Right renal pelvis (tissue), 4 donors: Measurements from ENCODE around the gene PDE10A. TPM values are rescaled to one million over a fixed set of nuclear protein-coding genes. Genes with fewer than 3 reads are reported as not detected.
"Not testable (repeated sequence)": the region's sequence is repeated elsewhere in the genome, so short reads cannot be mapped to it uniquely, and the experiment has no call there.

ENCODE experiments used
- DNase-seq, 4 donors: peaks; one replicate each; pipeline ENCODE4 v3.0.0-alpha.2; 2013; ENCODE audit warnings: low read depth in 4 of 4, low spot score in 3 of 4, missing footprints in 1 of 4
- polyA plus RNA-seq, 4 donors: library from polyadenylated mRNA; unstranded; fragments of 120-200 nt; gene quantifications; one replicate each; pipeline ENCODE4 v1.2.1, GENCODE V29; 2013; ENCODE audit not compliant: insufficient read length in 4 of 4

Gene PDE10A
- polyA plus RNA-seq, 4 donors, result 20.2 to 24.2 (median 20.5) TPM

- no peak for DNase-seq
Measured at GRCh38 chr6:165566088-165566828, 96.8 kb downstream of the PDE10A start.

- no peak for DNase-seq
Measured at GRCh38 chr6:165562421-165563090, 100.5 kb downstream of the PDE10A start.

- no peak for DNase-seq
Measured at GRCh38 chr6:165559632-165560031, 103.4 kb downstream of the PDE10A start.

- not testable (repeated sequence) for DNase-seq
Measured at GRCh38 chr6:165558097-165558496, 104.9 kb downstream of the PDE10A start.

- no peak for DNase-seq
Measured at GRCh38 chr6:165557674-165558073, 105.4 kb downstream of the PDE10A start.

GRCh38 chr6:165556116-165556843 is 106.8 kb downstream of the PDE10A start:
- no peak for DNase-seq

GRCh38 chr6:165554644-165555043 is 108.4 kb downstream of the PDE10A start:
- not testable (repeated sequence) for DNase-seq

- DNase-seq, result no peak
Measured at GRCh38 chr6:165552248-165552736, 110.7 kb downstream of the PDE10A start.

- no peak for DNase-seq
Measured at GRCh38 chr6:165551828-165552227, 111.2 kb downstream of the PDE10A start.

- no peak for DNase-seq
Measured at GRCh38 chr6:165548450-165548849, 114.6 kb downstream of the PDE10A start.

- DNase-seq, result no peak
Measured at GRCh38 chr6:165545806-165546205, 117.2 kb downstream of the PDE10A start.

- no peak for DNase-seq
Measured at GRCh38 chr6:165543781-165544180, 119.3 kb downstream of the PDE10A start.

- no peak for DNase-seq
Measured at GRCh38 chr6:165536911-165537310, 126.1 kb downstream of the PDE10A start.

- DNase-seq, result no peak
Measured at GRCh38 chr6:165519316-165519715, 143.7 kb downstream of the PDE10A start.

GRCh38 chr6:165515963-165516624 is 146.9 kb downstream of the PDE10A start:
- no peak for DNase-seq

GRCh38 chr6:165514621-165515020 is 148.4 kb downstream of the PDE10A start:
- DNase-seq, result no peak

GRCh38 chr6:165511807-165512206 is 151.2 kb downstream of the PDE10A start:
- DNase-seq, result no peak

GRCh38 chr6:165508321-165508869 is 154.6 kb downstream of the PDE10A start:
- no peak for DNase-seq

- DNase-seq, result no peak
Measured at GRCh38 chr6:165506657-165507056, 156.4 kb downstream of the PDE10A start.

- DNase-seq, result not testable (repeated sequence)
Measured at GRCh38 chr6:165500214-165500907, 162.7 kb downstream of the PDE10A start.
